ENCODE measurements around the gene ZNF829.

DNA sequence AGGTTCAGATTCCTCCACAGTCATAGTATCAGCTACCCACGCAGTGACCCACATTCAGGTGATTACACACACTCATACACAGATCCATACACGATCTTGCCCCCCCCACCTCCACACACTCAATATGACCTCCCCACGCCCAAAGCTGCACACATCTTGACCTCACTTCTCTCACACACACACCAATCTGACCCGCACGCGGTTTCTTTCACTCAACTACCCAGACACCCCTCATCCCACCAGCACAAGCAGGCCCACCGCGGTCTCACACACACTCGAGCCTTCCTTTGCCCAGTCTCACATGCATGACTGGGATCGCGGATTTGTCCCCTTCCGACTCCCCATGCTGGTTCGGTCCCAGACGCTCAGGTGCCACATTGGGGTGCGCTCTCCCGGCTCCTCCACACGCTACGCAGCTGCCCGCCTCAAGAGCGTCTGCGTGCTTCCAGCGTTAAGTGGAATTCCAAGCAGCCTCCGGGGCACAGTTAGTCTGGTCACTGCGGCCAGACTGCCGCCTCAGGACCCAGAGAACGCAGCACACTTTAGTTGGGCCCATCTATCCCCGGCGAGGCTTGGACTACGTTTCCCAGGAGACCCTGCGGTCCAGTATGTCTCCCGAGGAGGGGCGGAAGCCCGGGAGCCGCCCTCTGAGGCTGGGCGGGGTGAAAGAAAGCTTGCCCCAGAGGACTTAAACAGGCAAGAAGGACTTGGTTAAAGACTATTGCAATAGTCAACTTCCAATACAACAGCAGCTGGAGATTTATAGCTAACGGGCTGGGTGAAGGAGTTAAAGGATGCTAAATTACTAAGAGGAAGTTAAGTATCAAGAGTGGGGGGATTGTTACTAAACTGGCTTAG is 66.2 kb downstream of the ZNF829 start:
- TF ChIP-seq POLR2A (IDR thresholded peaks at IDR 0.05): no peak
- TF ChIP-seq POLR2AphosphoS5 (IDR thresholded peaks at IDR 0.05): peak in 1 of 3 donors; percentile 21
- TF ChIP-seq, protein P1, sequence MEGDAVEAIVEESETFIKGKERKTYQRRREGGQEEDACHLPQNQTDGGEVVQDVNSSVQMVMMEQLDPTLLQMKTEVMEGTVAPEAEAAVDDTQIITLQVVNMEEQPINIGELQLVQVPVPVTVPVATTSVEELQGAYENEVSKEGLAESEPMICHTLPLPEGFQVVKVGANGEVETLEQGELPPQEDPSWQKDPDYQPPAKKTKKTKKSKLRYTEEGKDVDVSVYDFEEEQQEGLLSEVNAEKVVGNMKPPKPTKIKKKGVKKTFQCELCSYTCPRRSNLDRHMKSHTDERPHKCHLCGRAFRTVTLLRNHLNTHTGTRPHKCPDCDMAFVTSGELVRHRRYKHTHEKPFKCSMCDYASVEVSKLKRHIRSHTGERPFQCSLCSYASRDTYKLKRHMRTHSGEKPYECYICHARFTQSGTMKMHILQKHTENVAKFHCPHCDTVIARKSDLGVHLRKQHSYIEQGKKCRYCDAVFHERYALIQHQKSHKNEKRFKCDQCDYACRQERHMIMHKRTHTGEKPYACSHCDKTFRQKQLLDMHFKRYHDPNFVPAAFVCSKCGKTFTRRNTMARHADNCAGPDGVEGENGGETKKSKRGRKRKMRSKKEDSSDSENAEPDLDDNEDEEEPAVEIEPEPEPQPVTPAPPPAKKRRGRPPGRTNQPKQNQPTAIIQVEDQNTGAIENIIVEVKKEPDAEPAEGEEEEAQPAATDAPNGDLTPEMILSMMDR (IDR thresholded peaks at IDR 0.05): no peak
